Hematopoietic multipotent progenitor cell treated with erythropoietin and hydrocortisone succinate and interleukin-3 and kit ligand, for 15 days (in vitro differentiated cells): Measurements from ENCODE around the gene BTBD7.
A peak's percentile ranks its signal among the peaks of the same experiment; 100 is the strongest.
"Not testable (repeated sequence)": the region's sequence is repeated elsewhere in the genome, so short reads cannot be mapped to it uniquely, and the experiment has no call there.

Source experiments
- DNase-seq: peaks from one replicate; pipeline ENCODE4 v3.0.0-alpha.2; 2015; ENCODE audit warnings: low spot score

Gene BTBD7

GRCh38 chr14:93332853-93333630 lies at the start of gene BTBD7:
BTBD7 (minus strand) TSS chr14:93333036; CDS start chr14:93296051, 36,985 bp downstream.
- peak; percentile 97 for DNase-seq

- no peak for DNase-seq
These were observed 48.8 kb upstream of the BTBD7 start for GRCh38 chr14:93381644-93382043.

- no peak for DNase-seq
These were observed 47.0 kb upstream of the BTBD7 start for GRCh38 chr14:93379831-93380230.

GRCh38 chr14:93375673-93376156 lies 42.9 kb upstream of the BTBD7 start:
- DNase-seq: no peak

- DNase-seq: no peak
These were observed 37.0 kb upstream of the BTBD7 start for GRCh38 chr14:93369713-93370266.

- no peak for DNase-seq
These were observed 36.3 kb upstream of the BTBD7 start for GRCh38 chr14:93368996-93369712.

- not testable (repeated sequence) for DNase-seq
These were observed 22.0 kb upstream of the BTBD7 start for GRCh38 chr14:93354873-93355272.

- DNase-seq: no peak
These were observed 15.5 kb upstream of the BTBD7 start for GRCh38 chr14:93348292-93348691.

GRCh38 chr14:93347850-93348249 lies 15.0 kb upstream of the BTBD7 start:
- DNase-seq: no peak

- DNase-seq: no peak
These were observed 14.3 kb upstream of the BTBD7 start, which contains the start of gene COX8C for GRCh38 chr14:93346926-93347721. COX8C (plus strand) TSS chr14:93347182; CDS start chr14:93347269, 87 bp downstream.

GRCh38 chr14:93343797-93344196 lies 11.0 kb upstream of the BTBD7 start:
- no peak for DNase-seq

GRCh38 chr14:93343266-93343665 lies 10.4 kb upstream of the BTBD7 start:
- no peak for DNase-seq

GRCh38 chr14:93337884-93338283 lies 5.0 kb upstream of the BTBD7 start:
- no peak for DNase-seq

GRCh38 chr14:93337143-93337753 lies 4.4 kb upstream of the BTBD7 start:
- no peak for DNase-seq

GRCh38 chr14:93333631-93334103 lies 831 bp upstream of the BTBD7 start:
- DNase-seq: no peak

GRCh38 chr14:93332397-93332852 lies 411 bp downstream of the BTBD7 start:
- DNase-seq: peak; percentile 45

GRCh38 chr14:93331728-93332396 lies 974 bp downstream of the BTBD7 start:
- DNase-seq: peak; percentile 29

GRCh38 chr14:93331002-93331727 lies 1.7 kb downstream of the BTBD7 start:
- DNase-seq: no peak

GRCh38 chr14:93330609-93331000 lies 2.2 kb downstream of the BTBD7 start:
- DNase-seq: no peak
